Glutamatergic neuron (in vitro differentiated cells): ENCODE measurements around the gene POLE4. TPM values are rescaled to one million over a fixed set of nuclear protein-coding genes. Genes with fewer than 3 reads are reported as not detected.

ENCODE experiments used
- DNase-seq: peaks from one replicate; pipeline ENCODE4 v3.0.0; 2022
- H3K27ac Mint-ChIP-seq: one replicate; pipeline ENCODE4 v1.8.0; 2020; ENCODE audit warnings: mild to moderate bottlenecking, mixed read lengths, inconsistent platforms; ENCODE audit not compliant: unreplicated experiment
- H3K27me3 Mint-ChIP-seq: one replicate; pipeline ENCODE4 v1.8.0; 2020; ENCODE audit warnings: mild to moderate bottlenecking, moderate library complexity, mixed read lengths, inconsistent platforms; ENCODE audit not compliant: unreplicated experiment
- H3K36me3 Mint-ChIP-seq: one replicate; pipeline ENCODE4 v1.8.0; 2020; ENCODE audit warnings: mild to moderate bottlenecking, mixed read lengths, inconsistent platforms; ENCODE audit not compliant: unreplicated experiment
- H3K4me1 Mint-ChIP-seq: one replicate; pipeline ENCODE4 v1.8.0; 2020; ENCODE audit warnings: mild to moderate bottlenecking, low read depth, mixed read lengths, inconsistent platforms; ENCODE audit not compliant: unreplicated experiment
- H3K4me3 Mint-ChIP-seq: one replicate; pipeline ENCODE4 v1.8.0; 2020; ENCODE audit warnings: mild to moderate bottlenecking, mixed read lengths, inconsistent platforms; ENCODE audit not compliant: unreplicated experiment
- H3K9me3 Mint-ChIP-seq: one replicate; pipeline ENCODE4 v1.8.0; 2020; ENCODE audit warnings: mild to moderate bottlenecking, moderate library complexity, mixed read lengths, inconsistent platforms; ENCODE audit not compliant: unreplicated experiment
- long read RNA-seq: library from polyadenylated mRNA; unstranded; transcript quantifications from one replicate; pipeline ENCODE4 v2.0.0, GENCODE V29; 2020; ENCODE audit not compliant: unreplicated experiment
- total RNA-seq: library from RNA; stranded (reverse); fragmentation: NEBNext Ultra II Directional; extraction: Animal tissue kit (Norgen Biotek cat#: 25700); gene quantifications from one replicate; pipeline ENCODE4 v1.2.1, GENCODE V29; 2021; ENCODE audit not compliant: unreplicated experiment
- TF ChIP-seq, protein P1 (sequence below): fragments of 200-600 bp; sonication (generic); IDR thresholded peaks from one replicate; pipeline ENCODE4 v1.5.0; 2021; ENCODE audit not compliant: partially characterized antibody, unreplicated experiment

The POLE4 gene
- 22.1 TPM for total RNA-seq
- long read RNA-seq, transcript POLE4-205 (4 exons, 1,248 nt) = major isoform, 10 of 11 reads
- long read RNA-seq, partial matches to known transcripts = 0 of 11 reads
- long read RNA-seq, other reads (novel, unspliced or antisense) = 0 of 11 reads

DNA sequence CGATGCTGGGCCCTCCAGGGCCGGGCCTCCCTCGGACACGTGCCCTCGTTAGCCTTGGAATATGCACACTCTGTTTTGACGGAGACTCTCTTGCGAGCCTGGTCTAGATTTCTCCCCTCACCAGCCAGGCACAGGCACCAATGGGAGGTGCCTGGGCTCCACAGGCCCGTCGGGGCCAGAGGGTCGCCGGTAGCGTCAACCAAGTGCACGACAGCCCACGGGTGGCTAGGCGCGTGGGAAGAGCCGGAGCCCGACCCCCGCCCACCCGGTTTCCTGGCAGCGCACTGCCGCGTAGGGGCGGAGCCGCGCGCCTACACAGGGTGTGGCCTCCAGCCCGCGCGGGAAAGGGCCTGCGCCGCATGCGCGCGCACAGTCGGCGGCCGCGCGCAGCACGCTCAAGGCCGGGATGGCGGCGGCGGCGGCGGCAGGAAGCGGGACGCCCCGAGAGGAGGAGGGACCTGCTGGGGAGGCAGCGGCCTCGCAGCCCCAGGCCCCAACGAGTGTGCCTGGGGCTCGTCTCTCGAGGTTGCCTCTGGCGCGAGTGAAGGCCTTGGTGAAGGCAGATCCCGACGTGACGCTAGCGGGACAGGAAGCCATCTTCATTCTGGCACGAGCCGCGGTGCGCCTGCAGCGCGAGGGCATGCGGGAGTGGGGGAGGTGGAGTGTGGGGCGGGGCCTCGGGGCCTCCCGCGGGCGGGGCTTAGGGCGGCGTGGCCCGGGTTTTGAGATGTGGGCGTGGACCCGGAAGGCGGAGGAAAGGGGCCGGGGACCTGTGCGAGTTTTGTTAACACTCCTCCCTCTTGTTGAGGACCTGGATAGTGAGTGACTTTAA is at the start of gene POLE4:
POLE4 (plus strand) TSS at position 370 of the 832 bp plus-strand sequence; CDS start at position 407, 37 bp downstream.
- H3K27me3 Mint-ChIP-seq = no peaks in the 10 kb centered on the region
- TF ChIP-seq, protein P1, sequence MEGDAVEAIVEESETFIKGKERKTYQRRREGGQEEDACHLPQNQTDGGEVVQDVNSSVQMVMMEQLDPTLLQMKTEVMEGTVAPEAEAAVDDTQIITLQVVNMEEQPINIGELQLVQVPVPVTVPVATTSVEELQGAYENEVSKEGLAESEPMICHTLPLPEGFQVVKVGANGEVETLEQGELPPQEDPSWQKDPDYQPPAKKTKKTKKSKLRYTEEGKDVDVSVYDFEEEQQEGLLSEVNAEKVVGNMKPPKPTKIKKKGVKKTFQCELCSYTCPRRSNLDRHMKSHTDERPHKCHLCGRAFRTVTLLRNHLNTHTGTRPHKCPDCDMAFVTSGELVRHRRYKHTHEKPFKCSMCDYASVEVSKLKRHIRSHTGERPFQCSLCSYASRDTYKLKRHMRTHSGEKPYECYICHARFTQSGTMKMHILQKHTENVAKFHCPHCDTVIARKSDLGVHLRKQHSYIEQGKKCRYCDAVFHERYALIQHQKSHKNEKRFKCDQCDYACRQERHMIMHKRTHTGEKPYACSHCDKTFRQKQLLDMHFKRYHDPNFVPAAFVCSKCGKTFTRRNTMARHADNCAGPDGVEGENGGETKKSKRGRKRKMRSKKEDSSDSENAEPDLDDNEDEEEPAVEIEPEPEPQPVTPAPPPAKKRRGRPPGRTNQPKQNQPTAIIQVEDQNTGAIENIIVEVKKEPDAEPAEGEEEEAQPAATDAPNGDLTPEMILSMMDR = no peak
- H3K9me3 Mint-ChIP-seq = no peaks in the 10 kb centered on the region
- H3K36me3 Mint-ChIP-seq = no peaks in the 10 kb centered on the region
- no peak within 1 kb of the TSS for H3K27ac Mint-ChIP-seq
- H3K4me1 Mint-ChIP-seq = no peaks in the 10 kb centered on the region
- peak; percentile 90 for DNase-seq
- peak within 1 kb of the TSS; percentile 85 for H3K4me3 Mint-ChIP-seq

DNA sequence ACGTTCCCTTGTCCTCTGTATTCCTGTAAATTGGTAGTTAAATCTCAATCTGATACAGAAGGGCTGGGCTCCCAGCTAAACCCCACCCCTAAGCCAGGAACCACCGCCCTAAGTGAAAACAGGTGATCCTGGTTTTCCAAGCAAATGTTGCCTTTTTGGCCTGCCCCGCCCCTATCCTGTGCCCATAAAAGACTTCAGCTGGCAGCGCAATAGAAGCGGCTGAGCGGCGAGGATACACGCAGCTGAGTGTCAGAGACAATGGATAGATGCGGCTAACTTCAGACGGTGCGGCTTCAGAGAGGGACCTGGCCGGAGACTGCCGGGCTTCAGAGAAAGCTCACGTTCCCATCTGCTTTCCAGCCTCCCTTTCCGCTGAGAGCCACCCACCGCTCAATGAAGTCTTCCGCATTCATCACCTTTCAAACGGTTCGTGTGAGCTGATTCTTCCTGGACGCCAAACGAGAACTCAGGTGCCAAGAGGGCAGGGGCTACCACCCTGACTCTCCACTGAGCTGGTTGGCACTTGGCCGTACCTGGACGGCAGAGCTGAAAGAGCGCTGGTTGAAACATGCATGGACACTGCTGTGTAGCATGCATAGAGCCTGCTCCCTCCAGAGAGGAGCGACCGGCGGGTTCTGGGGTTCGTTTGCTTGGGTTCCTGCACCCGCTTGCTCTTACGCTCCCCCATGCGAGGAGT is 49.5 kb upstream of the POLE4 start:
- TF ChIP-seq, protein P1 = no peak
- H3K27me3 Mint-ChIP-seq = peaks cover 4% of the 10 kb centered on the region
- no peak overlapping the region for H3K4me3 Mint-ChIP-seq
- no peak for DNase-seq
- H3K36me3 Mint-ChIP-seq = no peaks in the 10 kb centered on the region
- H3K9me3 Mint-ChIP-seq = no peaks in the 10 kb centered on the region
- H3K4me1 Mint-ChIP-seq = no peaks in the 10 kb centered on the region
- no peak overlapping the region for H3K27ac Mint-ChIP-seq

- no peak for DNase-seq
- no peak overlapping the region for H3K27ac Mint-ChIP-seq
- no peaks in the 10 kb centered on the region for H3K36me3 Mint-ChIP-seq
- H3K9me3 Mint-ChIP-seq = no peaks in the 10 kb centered on the region
- H3K27me3 Mint-ChIP-seq = peaks cover 4% of the 10 kb centered on the region
- H3K4me3 Mint-ChIP-seq = no peak overlapping the region
- TF ChIP-seq, protein P1 = no peak
- H3K4me1 Mint-ChIP-seq = no peaks in the 10 kb centered on the region
Measured at GRCh38 chr2:74910245-74910644, 48.2 kb upstream of the POLE4 start.

GRCh38 chr2:74911061-74911460 is 47.4 kb upstream of the POLE4 start:
- TF ChIP-seq, protein P1 = no peak
- no peak for DNase-seq
- Mint-ChIP-seq H3K27me3 (peaks cover 4% of the 10 kb centered on the region), H3K27ac (no peak overlapping the region), H3K36me3 (no peaks in the 10 kb centered on the region), H3K4me1 (no peaks in the 10 kb centered on the region), H3K4me3 (no peak overlapping the region), H3K9me3 (no peaks in the 10 kb centered on the region)

DNA sequence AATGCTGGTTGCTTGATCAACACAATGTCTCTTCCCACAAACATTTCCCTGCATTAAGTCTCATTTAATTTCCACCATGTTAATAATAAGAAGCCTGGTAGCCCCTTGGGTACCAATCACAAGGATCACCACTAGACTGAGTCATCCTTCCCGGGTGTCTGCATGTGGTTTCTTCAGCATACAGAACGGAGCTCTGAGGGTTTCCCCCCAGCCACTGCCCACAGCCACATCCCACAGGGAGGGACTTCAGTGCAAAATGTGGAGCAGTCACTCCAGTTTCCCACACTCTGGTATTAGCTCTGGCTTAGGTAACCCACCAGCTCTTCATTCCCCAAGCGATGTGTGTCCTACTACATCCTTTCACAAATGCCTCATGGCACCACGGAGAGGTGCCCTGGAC is 42.7 kb upstream of the POLE4 start:
- Mint-ChIP-seq H3K9me3 (no peaks in the 10 kb centered on the region), H3K4me1 (no peaks in the 10 kb centered on the region), H3K36me3 (no peaks in the 10 kb centered on the region), H3K27ac (no peak overlapping the region), H3K27me3 (no peaks in the 10 kb centered on the region), H3K4me3 (no peak overlapping the region)
- DNase-seq = no peak
- TF ChIP-seq, protein P1 = no peak
